AG04449 (cell line): Measurements from ENCODE around the gene ATF4.

Experiments used
- CTCF ChIA-PET: fragments of 350-600 bp; formaldehyde crosslinking; extraction: SDS; loops from one replicate; lab custom pipeline; 2021; ENCODE audit warnings: antibody characterized with exemption; lab: Yijun Ruan, JAX
- POLR2A ChIA-PET: fragments of 400-600, 350-600 bp; formaldehyde crosslinking; extraction: SDS; loops from one replicate; lab custom pipeline; 2020; ENCODE audit warnings: antibody characterized with exemption, inconsistent platforms; lab: Yijun Ruan, JAX
- DNase-seq: peaks from one replicate; pipeline ENCODE4 v3.0.0-alpha.2; 2010; ENCODE audit warnings: low read depth, low spot score
- H3K4me3 ChIP-seq: 2 replicates; pipeline ENCODE4 v1.5.1; 2011; ENCODE audit warnings: low read depth, mild to moderate bottlenecking, control low read depth, low read length
- CTCF ChIP-seq: IDR thresholded peaks from one replicate; pipeline ENCODE4 v1.5.1; 2011; ENCODE audit warnings: mild to moderate bottlenecking, moderate library complexity, low read length, control low read depth, inconsistent platforms; ENCODE audit not compliant: insufficient read depth; ENCODE audit errors: missing control alignments

ATF4 gene

GRCh38 chr22:39558254-39558727, 37.9 kb downstream of the ATF4 start:
- POLR2A ChIA-PET: no interaction called here
- no peak for TF ChIP-seq CTCF
- DNase-seq: no peak
- CTCF ChIA-PET: interaction anchor here (1.0 to 5.8 kb wide), 4 partner anchors 23 to 481 kb away, joined by 3 to 39 read pairs (median 8); no protein-coding TSS in a partner anchor
- no peak overlapping the region for H3K4me3 ChIP-seq

GRCh38 chr22:39558950-39559349, 38.6 kb downstream of the ATF4 start:
- H3K4me3 ChIP-seq: no peak overlapping the region
- no peak for DNase-seq
- CTCF ChIA-PET: interaction anchor here (1.0 to 5.8 kb wide), 5 partner anchors 20 to 480 kb away, joined by 3 to 39 read pairs (median 7); no protein-coding TSS in a partner anchor
- POLR2A ChIA-PET: no interaction called here
- no peak for TF ChIP-seq CTCF

GRCh38 chr22:39559456-39560105, 39.2 kb downstream of the ATF4 start:
- no peak for DNase-seq
- no peak overlapping the region for H3K4me3 ChIP-seq
- ChIA-PET CTCF (interaction anchor here (0.6 to 5.8 kb wide), 8 partner anchors 16 to 480 kb away, joined by 3 to 39 read pairs (median 3); no protein-coding TSS in a partner anchor), POLR2A (no interaction called here)
- TF ChIP-seq CTCF: peak; percentile 41

GRCh38 chr22:39560127-39560526, 39.8 kb downstream of the ATF4 start:
- DNase-seq: no peak
- TF ChIP-seq CTCF: no peak
- no peak overlapping the region for H3K4me3 ChIP-seq
- ChIA-PET CTCF (interaction anchor here (0.6 to 5.8 kb wide), 7 partner anchors 15 to 476 kb away, joined by 3 to 39 read pairs (median 3); no protein-coding TSS in a partner anchor), POLR2A (no interaction called here)

GRCh38 chr22:39562839-39563489, 42.6 kb downstream of the ATF4 start:
- H3K4me3 ChIP-seq: no peak overlapping the region
- CTCF ChIA-PET: interaction anchor here (1.8 kb wide), 1 partner anchor 461 kb away, joined by 10 read pairs; no protein-coding TSS in a partner anchor
- DNase-seq: no peak
- no peak for TF ChIP-seq CTCF
- POLR2A ChIA-PET: no interaction called here
